Stomach smooth muscle (tissue), 2 donors: ENCODE measurements around the gene SMC6.

Experiments used
- H3K27ac ChIP-seq: one replicate; pipeline ENCODE4 v1.7.0; 2013; ENCODE audit warnings: mild to moderate bottlenecking, low read length, inconsistent platforms
- H3K27me3 ChIP-seq, 2 donors: one replicate each; pipeline ENCODE4 v1.7.0; 2013; ENCODE audit warnings: low read length in 2 of 2; ENCODE audit not compliant: insufficient read depth in 2 of 2, control insufficient read depth in 1 of 2
- H3K36me3 ChIP-seq, 2 donors: one replicate each; pipeline ENCODE4 v1.7.0; 2013; ENCODE audit warnings: low read length in 2 of 2; ENCODE audit not compliant: control insufficient read depth in 2 of 2, insufficient read depth in 2 of 2
- H3K4me1 ChIP-seq: one replicate; pipeline ENCODE4 v1.7.0; 2013; ENCODE audit warnings: low read length; ENCODE audit not compliant: control insufficient read depth, insufficient read depth
- H3K4me3 ChIP-seq, 2 donors: one replicate each; pipeline ENCODE4 v1.7.0; 2013; ENCODE audit warnings: low read length in 2 of 2
- H3K9ac ChIP-seq, 2 donors: one replicate each; pipeline ENCODE4 v1.7.0; 2013; ENCODE audit warnings: low read length in 2 of 2, mild to moderate bottlenecking in 1 of 2
- H3K9me3 ChIP-seq, 2 donors: one replicate each; pipeline ENCODE4 v1.7.0; 2013; ENCODE audit warnings: low read length in 2 of 2; ENCODE audit not compliant: control insufficient read depth in 2 of 2
- donor health status: healthy.
- donor health status: Pancreatic carcinoma.

The SMC6 gene

DNA sequence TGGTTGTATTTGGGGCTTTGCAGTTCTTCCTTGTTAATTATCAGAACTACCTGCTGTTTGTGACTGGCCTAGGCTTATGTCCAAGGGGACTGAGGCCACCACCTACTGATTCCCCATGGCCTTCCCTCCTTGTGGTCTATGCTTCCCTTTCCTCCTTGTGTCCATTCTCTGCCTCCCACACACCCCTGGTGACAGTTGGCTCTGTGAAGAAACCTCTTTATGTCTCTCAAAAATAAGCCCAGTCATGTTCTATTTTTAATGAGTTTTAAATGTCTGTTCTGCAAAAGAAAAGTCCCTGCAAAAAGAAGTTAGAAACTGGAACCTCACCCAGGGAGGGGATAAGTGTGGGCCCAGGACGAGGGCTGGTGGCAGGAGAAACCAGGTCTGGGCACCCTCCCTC lies 105.0 kb downstream of the SMC6 start:
- Histone ChIP-seq H3K27me3 (no peaks in the 10 kb centered on the region), H3K36me3 (no peaks in the 10 kb centered on the region), H3K4me1 (peaks cover 27% of the 10 kb centered on the region), H3K4me3 (no peak overlapping the region), H3K9me3 (no peaks in the 10 kb centered on the region), H3K27ac (no peak overlapping the region), H3K9ac (no peak overlapping the region)

DNA sequence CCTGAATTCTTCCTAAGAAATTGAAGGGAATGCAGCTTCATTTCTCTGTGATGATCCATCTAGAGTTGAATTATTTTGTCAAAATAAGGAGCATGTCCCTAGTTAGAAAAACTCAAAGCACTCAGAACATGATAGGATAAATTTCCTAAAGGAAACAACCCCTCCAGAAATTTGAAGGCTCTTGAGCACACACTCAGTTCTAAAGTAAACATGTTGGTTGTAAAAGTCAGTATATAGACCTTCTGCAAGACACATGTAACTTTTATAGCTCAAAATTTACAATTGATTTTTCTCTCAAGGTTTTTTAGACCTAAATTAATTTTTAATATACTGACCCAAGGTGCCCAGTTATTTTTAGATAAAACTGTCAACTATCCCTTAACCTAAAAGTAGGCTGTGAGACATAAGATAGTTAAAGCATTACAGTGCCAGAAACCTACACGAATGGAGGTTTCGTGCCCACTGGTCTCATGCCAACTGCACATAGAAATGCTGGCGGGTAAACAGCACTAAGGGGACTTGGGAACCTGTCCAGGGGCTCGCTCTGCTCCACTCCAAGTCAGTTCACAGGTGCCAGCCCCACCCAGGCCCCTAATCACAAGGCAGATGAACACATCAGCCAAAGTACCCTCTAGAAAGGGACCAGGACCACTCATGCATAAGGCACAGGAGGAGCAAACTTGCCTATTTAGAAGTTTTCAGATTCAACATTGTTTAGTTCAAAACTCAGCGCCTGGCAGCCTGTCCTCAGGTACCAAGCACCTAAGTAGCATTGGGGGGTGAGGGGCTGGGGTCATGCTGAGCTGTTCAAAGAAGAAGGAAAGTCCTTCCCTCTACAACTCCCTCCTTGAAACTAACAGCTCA lies 106.5 kb downstream of the SMC6 start:
- Histone ChIP-seq H3K9me3 (no peaks in the 10 kb centered on the region), H3K4me1 (peaks cover 36% of the 10 kb centered on the region), H3K27ac (peak overlapping the region; percentile 19), H3K27me3 (no peaks in the 10 kb centered on the region), H3K4me3 (no peak overlapping the region), H3K36me3 (no peaks in the 10 kb centered on the region), H3K9ac (no peak overlapping the region)

DNA sequence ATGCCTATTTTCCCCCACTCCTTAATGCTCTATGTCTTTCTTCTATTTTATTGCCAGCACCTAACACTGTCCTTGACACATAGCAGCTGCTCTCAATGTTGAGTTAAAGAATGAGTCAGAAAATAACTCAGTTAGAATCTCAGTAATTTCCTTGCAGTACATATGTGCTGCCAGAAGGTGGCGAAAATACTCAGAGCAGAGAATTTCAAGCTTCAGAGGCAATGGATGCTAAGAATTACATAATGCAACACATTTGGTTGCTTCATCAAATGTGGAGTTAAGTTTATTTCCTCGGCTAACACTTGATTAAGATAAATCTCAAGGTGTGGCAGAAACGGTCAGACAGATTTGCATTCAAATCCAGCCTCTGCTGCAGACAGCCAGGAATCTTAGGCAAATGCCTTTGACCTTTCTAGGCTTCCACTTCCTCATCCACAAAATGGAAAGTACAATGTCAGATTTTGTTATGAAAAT lies 107.5 kb downstream of the SMC6 start:
- H3K27me3 ChIP-seq = no peaks in the 10 kb centered on the region
- H3K4me1 ChIP-seq = peaks cover 36% of the 10 kb centered on the region
- H3K36me3 ChIP-seq = no peaks in the 10 kb centered on the region
- no peak overlapping the region for H3K27ac ChIP-seq
- H3K9me3 ChIP-seq = no peaks in the 10 kb centered on the region
- H3K9ac ChIP-seq = no peak overlapping the region
- H3K4me3 ChIP-seq = no peak overlapping the region

DNA sequence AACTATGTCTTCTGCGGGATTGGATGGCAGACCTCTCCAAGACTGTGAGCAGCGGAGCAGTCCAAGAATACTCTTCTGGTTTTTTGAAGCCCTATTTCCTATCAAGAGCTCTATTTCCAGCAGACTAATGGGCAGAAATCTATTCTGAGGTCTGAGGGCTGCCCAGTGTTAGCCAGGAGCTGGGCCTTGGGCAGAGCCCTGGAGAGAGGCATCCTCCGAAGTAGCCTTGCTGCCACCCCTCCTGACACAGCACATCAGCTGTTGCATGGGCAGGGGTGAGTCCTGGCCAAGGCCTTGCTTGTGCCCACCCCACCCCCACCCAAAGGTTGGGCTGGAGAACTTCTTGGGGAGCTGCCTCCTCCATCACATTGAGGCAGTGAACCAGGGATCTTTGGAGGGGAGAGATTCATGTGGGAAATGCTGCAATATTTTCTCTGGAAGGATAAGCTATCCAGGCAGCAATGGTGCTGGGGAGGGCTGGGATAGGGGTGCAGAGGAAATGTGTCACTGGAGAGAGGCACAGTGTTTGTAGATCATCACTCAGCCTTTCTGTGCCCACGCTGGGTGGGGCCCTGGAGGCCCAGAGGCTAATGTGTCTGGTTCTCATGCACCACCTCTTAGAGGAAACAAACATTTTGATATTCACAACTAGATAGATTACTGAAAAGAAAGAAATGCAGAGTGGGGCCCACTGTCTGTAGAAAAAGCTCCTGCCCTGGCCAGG lies 108.5 kb downstream of the SMC6 start:
- Histone ChIP-seq H3K27me3 (no peaks in the 10 kb centered on the region), H3K27ac (no peak overlapping the region), H3K9ac (no peak overlapping the region), H3K9me3 (no peaks in the 10 kb centered on the region), H3K36me3 (no peaks in the 10 kb centered on the region), H3K4me1 (peaks cover 36% of the 10 kb centered on the region), H3K4me3 (no peak overlapping the region)

DNA sequence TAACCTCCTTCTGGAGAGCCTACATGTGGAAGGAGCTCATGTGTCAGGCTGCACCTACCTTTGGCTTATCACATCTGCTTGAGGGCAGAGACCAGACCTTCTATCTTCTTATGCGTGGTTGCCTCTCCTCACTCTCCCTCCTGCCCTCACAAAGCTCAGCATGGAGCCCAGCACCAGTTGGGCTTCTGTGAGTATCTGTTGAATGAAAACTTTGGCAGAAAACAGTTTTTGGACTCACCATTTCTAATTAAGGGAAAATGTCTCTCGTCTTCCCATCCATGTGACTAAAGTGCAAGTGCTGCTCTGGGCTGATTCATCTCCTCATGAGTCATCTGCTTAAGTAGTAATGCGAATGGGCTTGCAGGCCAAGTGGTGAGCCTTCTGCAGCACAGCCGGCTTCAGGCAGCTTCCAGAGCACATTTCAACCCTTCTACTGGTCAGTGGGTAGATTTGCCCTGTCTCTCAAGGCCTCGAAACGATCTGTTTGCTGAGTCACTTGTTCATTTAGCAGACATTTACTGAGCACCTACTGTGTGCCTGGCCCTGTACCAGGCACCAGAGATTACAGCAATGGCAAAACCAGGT lies 110.5 kb downstream of the SMC6 start:
- Histone ChIP-seq H3K27me3 (no peaks in the 10 kb centered on the region), H3K27ac (peak overlapping the region; percentile 37), H3K9ac (no peak overlapping the region), H3K4me1 (peaks cover 35% of the 10 kb centered on the region), H3K4me3 (no peak overlapping the region), H3K9me3 (no peaks in the 10 kb centered on the region), H3K36me3 (no peaks in the 10 kb centered on the region)

DNA sequence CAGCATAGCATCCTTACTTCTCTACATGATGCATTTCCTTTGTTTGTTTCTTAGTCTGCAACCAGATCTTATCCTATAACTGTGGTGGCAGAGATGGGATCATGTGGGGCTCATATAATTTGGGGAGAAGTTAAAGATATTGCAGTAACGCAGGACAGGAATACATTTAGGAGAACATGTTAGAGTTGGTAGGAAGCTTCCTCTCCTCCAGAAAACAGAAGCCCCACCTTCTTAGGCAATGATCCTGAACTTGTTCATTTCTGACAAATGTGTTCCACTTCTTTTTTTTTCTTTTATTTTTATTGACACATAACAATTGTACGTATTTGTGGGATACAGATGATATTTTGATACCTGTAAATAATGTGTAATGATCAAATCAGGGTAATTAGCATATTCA lies 113.2 kb downstream of the SMC6 start:
- H3K9me3 ChIP-seq = no peaks in the 10 kb centered on the region
- no peaks in the 10 kb centered on the region for H3K36me3 ChIP-seq
- no peak overlapping the region for H3K27ac ChIP-seq
- no peak overlapping the region for H3K4me3 ChIP-seq
- H3K4me1 ChIP-seq = peaks cover 19% of the 10 kb centered on the region
- no peaks in the 10 kb centered on the region for H3K27me3 ChIP-seq
- H3K9ac ChIP-seq = no peak overlapping the region

DNA sequence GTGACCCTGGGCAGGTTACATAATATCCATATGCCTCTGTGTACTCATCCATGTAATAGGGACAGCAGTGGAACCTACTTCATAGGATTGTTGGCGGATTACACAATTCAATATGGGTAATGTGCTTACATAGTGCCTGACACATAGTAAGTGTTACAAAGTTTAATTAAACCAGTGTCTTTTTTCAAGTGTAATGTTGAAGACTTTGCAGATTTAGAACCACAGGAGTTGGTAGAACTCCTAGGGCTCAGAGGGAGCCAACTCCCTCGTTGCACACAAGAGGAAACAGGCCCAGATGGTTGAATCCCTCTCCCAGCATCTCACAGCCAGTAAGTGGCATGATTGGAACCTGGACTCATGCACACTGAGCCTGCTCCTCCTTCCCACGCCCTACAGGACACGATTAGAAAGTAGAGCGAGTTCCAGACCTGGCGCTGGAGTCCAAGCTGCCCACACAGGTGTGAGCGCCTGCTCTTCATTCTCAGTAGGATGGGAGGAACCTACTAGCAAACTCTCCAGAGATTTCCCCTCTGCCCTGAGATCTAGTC lies 115.3 kb downstream of the SMC6 start:
- Histone ChIP-seq H3K27ac (no peak overlapping the region), H3K9ac (no peak overlapping the region), H3K9me3 (no peaks in the 10 kb centered on the region), H3K36me3 (no peaks in the 10 kb centered on the region), H3K27me3 (no peaks in the 10 kb centered on the region), H3K4me1 (peaks cover 9% of the 10 kb centered on the region), H3K4me3 (no peak overlapping the region)

DNA sequence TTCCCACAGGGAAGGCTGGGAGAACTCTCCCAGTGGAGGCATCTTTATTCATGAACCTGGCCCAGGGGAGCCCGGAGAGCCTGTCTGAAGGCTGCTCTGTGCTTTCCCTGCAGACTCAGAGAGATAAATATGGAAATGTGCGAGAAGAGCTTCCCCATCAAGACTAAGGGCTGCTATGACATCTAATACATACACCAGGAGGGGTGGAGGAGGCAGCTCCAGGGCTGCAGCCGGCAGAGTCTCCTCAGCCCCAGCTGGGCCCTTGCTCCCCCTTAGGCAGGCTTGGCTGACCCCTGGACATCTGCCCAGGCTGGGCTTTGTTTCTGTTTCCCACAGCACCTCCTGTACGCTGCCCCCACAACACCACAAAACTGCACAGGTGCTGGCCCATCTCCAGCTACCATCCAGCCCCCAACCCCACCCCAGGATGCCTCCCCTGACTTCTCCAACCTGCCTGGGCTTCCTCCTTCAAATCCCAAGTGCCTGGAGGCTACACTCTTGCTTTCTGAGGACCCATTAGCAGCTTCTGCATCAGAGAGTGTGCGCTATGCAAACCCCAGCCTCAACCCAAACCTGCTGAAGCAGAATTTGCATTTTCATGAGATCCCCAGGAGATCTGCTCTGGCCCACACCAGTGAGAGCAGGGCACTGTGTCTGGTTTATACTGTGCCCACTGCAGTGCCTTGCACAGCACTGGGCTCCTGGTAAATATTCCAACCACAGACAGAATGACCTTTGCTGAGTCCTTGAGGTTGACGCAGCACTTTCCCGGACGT lies 116.3 kb downstream of the SMC6 start:
- Histone ChIP-seq H3K9me3 (no peaks in the 10 kb centered on the region), H3K4me1 (peaks cover 3% of the 10 kb centered on the region), H3K27ac (no peak overlapping the region), H3K4me3 (no peak overlapping the region), H3K36me3 (no peaks in the 10 kb centered on the region), H3K9ac (no peak overlapping the region), H3K27me3 (no peaks in the 10 kb centered on the region)

DNA sequence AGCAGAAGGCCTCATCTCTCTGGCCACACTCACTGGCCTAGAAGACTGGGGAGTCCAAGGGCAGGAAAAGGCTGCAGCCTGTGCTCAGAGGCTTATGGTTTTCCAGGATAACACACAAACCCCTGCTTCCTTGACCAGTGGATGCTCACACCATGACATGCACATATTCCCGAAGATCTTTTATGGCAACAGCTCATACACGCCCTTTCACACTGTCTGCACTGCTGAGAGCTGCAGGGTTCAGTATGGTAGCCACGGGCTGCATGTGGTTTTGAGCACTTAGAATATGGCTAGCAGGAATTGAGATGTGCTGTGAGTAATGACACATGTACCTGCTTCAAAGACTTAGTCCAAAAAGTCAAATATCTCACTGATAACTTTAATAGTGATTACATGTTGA lies 117.4 kb downstream of the SMC6 start:
- Histone ChIP-seq H3K9me3 (no peaks in the 10 kb centered on the region), H3K27me3 (no peaks in the 10 kb centered on the region), H3K9ac (no peak overlapping the region), H3K4me1 (peaks cover 3% of the 10 kb centered on the region), H3K36me3 (no peaks in the 10 kb centered on the region), H3K27ac (no peak overlapping the region), H3K4me3 (no peak overlapping the region)

DNA sequence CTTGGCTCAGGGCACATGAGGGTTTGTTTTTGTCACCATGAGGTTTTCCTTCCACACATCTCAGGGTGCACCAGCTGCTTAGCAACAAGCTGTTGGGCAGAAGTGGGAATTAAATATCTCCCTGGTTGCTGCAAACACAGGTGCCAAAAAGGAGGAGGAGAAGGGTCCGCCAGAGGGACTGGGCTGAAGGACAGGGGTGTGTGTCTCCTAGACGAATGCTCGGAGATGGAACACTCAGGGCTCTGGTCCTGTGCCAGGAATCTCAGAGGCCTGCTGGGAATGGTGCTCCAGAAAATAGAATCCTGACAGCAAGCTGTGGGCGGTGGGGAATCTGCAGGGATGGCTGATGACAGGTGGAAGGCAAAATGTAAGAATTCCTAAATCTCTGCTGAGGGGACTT lies 118.6 kb downstream of the SMC6 start:
- no peaks in the 10 kb centered on the region for H3K27me3 ChIP-seq
- H3K4me1 ChIP-seq = peaks cover 3% of the 10 kb centered on the region
- no peaks in the 10 kb centered on the region for H3K9me3 ChIP-seq
- H3K4me3 ChIP-seq = no peak overlapping the region
- no peak overlapping the region for H3K27ac ChIP-seq
- no peaks in the 10 kb centered on the region for H3K36me3 ChIP-seq
- no peak overlapping the region for H3K9ac ChIP-seq
